Measurements from ENCODE around the gene KCTD14.
"Not testable (repeated sequence)": the region's sequence is repeated elsewhere in the genome, so short reads cannot be mapped to it uniquely, and the experiment has no call there.

The KCTD14 gene

GRCh38 chr11:78030429-78031325 is 7.6 kb upstream of the KCTD14 start:
- in situ Hi-C loops (cut with HindIII; ENCODE audit: low pct_unique_long_range_greater_than_20kb, low sequenced_read_pairs): no loop called here
- DNase-seq (ENCODE audit: low read depth in 1 of 2, low spot score in 1 of 2): peak in 1 of 2 experiments; percentile 30
- TF ChIP-seq JUND (IDR thresholded peaks at IDR 0.05; ENCODE audit: low read depth): no peak

DNA sequence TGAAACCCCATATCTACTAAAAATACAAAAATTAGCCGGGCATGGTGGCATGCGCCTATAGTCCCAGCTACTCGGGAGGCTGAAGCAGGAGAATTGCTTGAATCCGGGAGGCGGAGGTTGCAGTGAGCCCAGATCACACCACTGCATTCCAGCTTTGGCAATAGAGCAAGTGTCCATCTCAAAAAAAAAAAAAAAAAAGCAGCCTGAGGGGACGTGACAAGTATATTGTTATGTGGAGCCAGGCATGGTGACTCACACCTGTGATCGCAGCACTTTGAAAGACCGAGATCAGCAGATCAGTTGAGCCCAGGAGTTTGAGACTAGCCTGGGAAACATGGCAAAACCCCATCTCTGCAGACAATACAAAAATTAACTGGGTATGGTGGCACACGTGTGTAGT is 5.3 kb upstream of the KCTD14 start:
- in situ Hi-C loops (cut with HindIII; ENCODE audit: low pct_unique_long_range_greater_than_20kb, low sequenced_read_pairs); DNase-seq (ENCODE audit: low read depth in 1 of 2, low spot score in 1 of 2): not testable (repeated sequence)

DNA sequence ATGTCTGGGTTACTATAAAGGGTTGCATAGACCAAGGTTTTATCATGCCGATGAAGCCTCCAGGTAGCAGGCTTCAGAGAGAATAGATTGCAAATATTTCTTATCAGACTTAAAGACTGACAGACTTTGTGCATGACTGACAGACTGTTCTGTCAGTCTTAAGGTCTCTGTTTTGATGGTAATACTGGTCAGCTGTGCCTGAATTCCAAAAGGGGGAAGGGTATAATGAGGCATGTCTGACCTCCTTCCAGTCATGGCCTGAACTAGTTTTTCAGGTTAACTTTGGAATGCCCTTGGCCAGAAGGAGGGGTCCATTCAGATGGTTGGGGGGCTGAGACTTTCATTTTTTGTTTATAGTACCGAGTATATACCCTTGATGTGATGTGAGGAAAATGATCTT is 4.7 kb upstream of the KCTD14 start:
- in situ Hi-C loops (cut with HindIII; ENCODE audit: low pct_unique_long_range_greater_than_20kb, low sequenced_read_pairs): no loop called here
- DNase-seq (ENCODE audit: low read depth in 1 of 2, low spot score in 1 of 2): no peak
- no peak for TF ChIP-seq JUND (IDR thresholded peaks at IDR 0.05; ENCODE audit: low read depth)

- no peak for DNase-seq (ENCODE audit: low read depth in 1 of 2, low spot score in 1 of 2)
- in situ Hi-C loops (cut with HindIII; ENCODE audit: low pct_unique_long_range_greater_than_20kb, low sequenced_read_pairs): no loop called here
- no peak for TF ChIP-seq JUND (IDR thresholded peaks at IDR 0.05; ENCODE audit: low read depth)
Observed at GRCh38 chr11:78025378-78025777, 2.3 kb upstream of the KCTD14 start.

DNA sequence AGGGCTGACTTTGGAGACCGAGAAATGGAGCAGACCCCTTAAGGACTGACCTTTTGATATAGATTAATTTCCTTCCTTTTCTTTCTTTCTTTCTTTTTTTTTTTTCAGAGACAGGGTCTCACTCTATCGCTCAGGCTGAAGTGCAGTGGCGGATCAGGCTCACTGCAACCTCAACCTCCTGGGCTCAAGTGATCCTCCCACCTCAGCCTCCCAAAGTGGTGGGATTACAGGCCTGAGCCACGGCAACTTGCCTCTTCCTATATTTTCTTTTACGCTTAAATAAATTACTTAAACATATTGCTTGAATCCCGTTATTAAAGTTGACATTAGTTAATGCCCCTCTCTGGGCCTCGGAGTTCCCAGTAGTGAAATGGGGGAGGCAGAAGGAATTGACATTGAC is 350 bp upstream of the KCTD14 start:
- TF ChIP-seq JUND (IDR thresholded peaks at IDR 0.05; ENCODE audit: low read depth): no peak
- in situ Hi-C loops (cut with HindIII; ENCODE audit: low pct_unique_long_range_greater_than_20kb, low sequenced_read_pairs): no loop called here

DNA sequence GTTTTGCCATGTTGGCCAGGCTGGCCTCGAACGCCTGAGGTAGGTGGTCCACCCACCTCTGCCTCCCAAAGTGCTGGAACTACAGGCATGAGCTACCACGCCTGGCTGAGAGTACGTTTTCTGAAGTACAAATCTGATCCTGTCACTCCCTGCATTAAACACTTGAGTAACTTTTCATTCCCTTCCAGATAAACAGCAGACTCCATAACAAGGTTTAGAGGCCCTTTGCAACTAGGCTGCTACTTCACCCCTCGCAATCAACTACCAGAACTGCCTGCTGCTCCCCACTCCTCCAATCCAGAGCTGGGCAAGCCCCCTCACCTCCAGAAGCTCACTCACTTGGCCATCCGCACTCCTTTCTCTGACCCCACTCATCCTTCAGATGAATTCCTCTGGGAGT is 1.5 kb downstream of the KCTD14 start:
- DNase-seq (ENCODE audit: low read depth in 1 of 2, low spot score in 1 of 2): no peak

More for the DNA sequence above, 350 bp upstream of the KCTD14 start:
- DNase-seq (ENCODE audit: low read depth in 1 of 2, low spot score in 1 of 2): no peak

DNA sequence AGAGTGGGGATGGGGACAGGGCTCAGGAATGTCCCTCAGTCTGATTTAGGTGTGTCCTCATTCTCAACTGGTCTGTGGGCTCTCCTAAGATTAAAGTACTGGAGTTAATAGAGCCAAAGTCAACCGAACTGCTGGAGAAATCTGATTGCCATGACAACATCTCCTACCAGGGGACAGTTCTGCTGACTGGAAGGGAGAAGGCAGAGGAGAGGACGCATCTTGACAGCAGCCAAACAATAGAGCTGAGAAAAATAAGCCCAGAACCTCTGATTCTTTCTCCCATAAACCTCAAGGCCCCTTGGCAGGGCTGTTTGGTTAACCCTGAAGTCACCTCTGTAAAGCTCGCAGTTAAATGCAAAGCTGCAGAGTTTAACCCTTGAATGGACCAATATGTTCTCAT is 2.8 kb downstream of the KCTD14 start:
- TF ChIP-seq JUND (IDR thresholded peaks at IDR 0.05; ENCODE audit: low read depth): no peak
- DNase-seq (ENCODE audit: low read depth in 1 of 2, low spot score in 1 of 2): no peak
- in situ Hi-C loops (cut with HindIII; ENCODE audit: low pct_unique_long_range_greater_than_20kb, low sequenced_read_pairs): no loop called here

More for the DNA sequence above, 1.5 kb downstream of the KCTD14 start:
- in situ Hi-C loops (cut with HindIII; ENCODE audit: low pct_unique_long_range_greater_than_20kb, low sequenced_read_pairs): no loop called here
- TF ChIP-seq JUND (IDR thresholded peaks at IDR 0.05; ENCODE audit: low read depth): no peak

- in situ Hi-C loops (cut with HindIII; ENCODE audit: low pct_unique_long_range_greater_than_20kb, low sequenced_read_pairs): no loop called here
- DNase-seq (ENCODE audit: low read depth in 1 of 2, low spot score in 1 of 2): no peak
- no peak for TF ChIP-seq JUND (IDR thresholded peaks at IDR 0.05; ENCODE audit: low read depth)
Observed at GRCh38 chr11:78019808-78020207, 3.3 kb downstream of the KCTD14 start.

GRCh38 chr11:78015878-78016277 is 7.2 kb downstream of the KCTD14 start:
- no peak for DNase-seq (ENCODE audit: low read depth in 1 of 2, low spot score in 1 of 2)
- TF ChIP-seq JUND (IDR thresholded peaks at IDR 0.05; ENCODE audit: low read depth): no peak
- in situ Hi-C loops (cut with HindIII; ENCODE audit: low pct_unique_long_range_greater_than_20kb, low sequenced_read_pairs): no loop called here

GRCh38 chr11:78014937-78015520 is 8.0 kb downstream of the KCTD14 start:
- in situ Hi-C loops (cut with HindIII; ENCODE audit: low pct_unique_long_range_greater_than_20kb, low sequenced_read_pairs); DNase-seq (ENCODE audit: low read depth in 1 of 2, low spot score in 1 of 2): not testable (repeated sequence)

DNA sequence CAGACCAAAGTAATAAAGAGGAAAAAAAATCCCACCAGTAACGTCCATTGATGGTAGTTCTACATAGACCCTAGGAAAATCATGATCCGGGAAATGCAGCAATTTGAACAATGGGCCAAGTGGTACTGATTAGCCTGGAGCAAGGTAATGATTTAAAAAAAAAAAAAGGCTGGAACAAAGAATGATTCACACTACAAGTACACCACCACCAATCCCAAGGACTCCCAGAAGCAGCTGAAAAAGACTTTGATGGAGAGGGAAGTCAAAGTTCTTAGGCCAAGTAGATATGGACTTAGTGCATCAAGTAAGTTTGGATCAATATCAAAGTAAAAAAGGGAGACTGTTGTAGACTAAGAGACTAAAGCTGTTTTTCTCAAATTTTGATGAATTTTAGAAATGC is 11.8 kb downstream of the KCTD14 start:
- in situ Hi-C loops (cut with HindIII; ENCODE audit: low pct_unique_long_range_greater_than_20kb, low sequenced_read_pairs): no loop called here
- TF ChIP-seq JUND (IDR thresholded peaks at IDR 0.05; ENCODE audit: low read depth): no peak
- DNase-seq (ENCODE audit: low read depth in 1 of 2, low spot score in 1 of 2): no peak

DNA sequence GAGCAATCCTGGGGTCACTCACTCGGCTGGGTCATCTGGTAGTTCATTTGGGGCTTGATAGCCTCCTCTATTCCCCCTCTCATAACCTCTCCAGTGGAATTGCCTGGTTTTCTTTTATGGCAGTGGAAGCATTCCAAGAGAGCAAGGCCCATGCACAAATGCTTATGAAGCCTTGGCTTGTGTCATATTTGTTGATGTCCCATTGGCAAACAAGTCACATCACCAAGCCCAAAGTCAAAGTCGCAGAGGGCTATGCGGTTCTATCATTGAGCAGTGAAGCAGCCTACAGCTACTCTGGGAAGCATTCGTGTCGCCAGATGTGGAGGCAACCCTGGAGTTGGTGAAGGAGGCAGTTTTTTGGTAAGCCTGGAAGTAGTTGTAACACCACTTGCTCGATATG is 12.3 kb downstream of the KCTD14 start:
- no peak for DNase-seq (ENCODE audit: low read depth in 1 of 2, low spot score in 1 of 2)
- in situ Hi-C loops (cut with HindIII; ENCODE audit: low pct_unique_long_range_greater_than_20kb, low sequenced_read_pairs): no loop called here
- no peak for TF ChIP-seq JUND (IDR thresholded peaks at IDR 0.05; ENCODE audit: low read depth)

DNA sequence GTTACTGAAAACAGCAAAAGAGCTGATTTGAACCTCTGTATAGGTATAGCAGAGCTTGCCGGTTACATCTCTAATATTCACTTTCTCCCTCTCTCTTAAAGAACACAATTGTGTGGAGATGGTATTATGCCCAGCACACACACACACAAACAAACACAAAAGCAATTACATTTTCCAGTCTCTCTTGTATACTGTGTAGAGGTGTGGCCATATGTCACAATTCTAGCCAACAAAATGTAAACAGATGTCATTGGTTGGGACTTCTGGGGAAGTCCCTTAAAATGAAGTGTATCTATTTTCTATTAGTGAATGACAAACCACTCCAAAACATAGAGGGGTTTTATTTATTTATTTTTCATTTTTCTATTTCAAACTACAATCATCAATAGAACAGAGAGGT is 12.8 kb downstream of the KCTD14 start:
- no peak for TF ChIP-seq JUND (IDR thresholded peaks at IDR 0.05; ENCODE audit: low read depth)
- in situ Hi-C loops (cut with HindIII; ENCODE audit: low pct_unique_long_range_greater_than_20kb, low sequenced_read_pairs): no loop called here
- DNase-seq (ENCODE audit: low read depth in 1 of 2, low spot score in 1 of 2): no peak

All from T47D (cell line).